ENCODE data around the gene KLHL21. TPM values are rescaled to one million over a fixed set of nuclear protein-coding genes. Genes with fewer than 3 reads are reported as not detected.

KLHL21 gene
- total and polyA plus RNA-seq, 9 of the 15 experiments (the other 6 are each of a cell fraction or from before 2014, with no cell fraction given): 2.1 to 42.1 (median 17.5) TPM

- peaks cover 18 to 22% of the 10 kb centered on the region in 2 experiments; a peak in 4 of 5 replicates for H3K4me1 ChIP-seq (replicated peaks in 1 of 2; ENCODE audit: control insufficient read depth in 2 of 2, insufficient read depth in 2 of 2, low read length in 2 of 2)
- FAIRE-seq: no peak
- in situ Hi-C loops (cut with MboI) (loop anchor here (5.0 kb wide), 1 partner anchor 165 kb away; the partner anchor contains the start of gene ACOT7), intact Hi-C loops (cut with micrococcal nuclease) (no loop called here)
- H3K4me3 ChIP-seq: no peak overlapping the region
- TF ChIP-seq NELFE (IDR thresholded peaks at IDR 0.05; ENCODE audit: insufficient read depth, insufficient read length): no peak
- peak; percentile 46 for TF ChIP-seq RBM25 (IDR thresholded peaks at IDR 0.05; ENCODE audit: low read depth, low read length, severe bottlenecking)
- no peak for TF ChIP-seq RAD51 (IDR thresholded peaks at IDR 0.05; ENCODE audit: borderline replicate concordance, low read depth)
- no peak for TF ChIP-seq SNRNP70 (optimal IDR thresholded peaks at IDR 0.05; ENCODE audit: low read depth, low read length)
- TF ChIP-seq ZNF121 (CRISPR knock-in tag; conservative IDR thresholded peaks at IDR 0.05): peak; percentile 99
- TF ChIP-seq BCOR (IDR thresholded peaks at IDR 0.05): 0 out of 2 replicates have a peak, but pooled peaks have one; percentile 29
- TF ChIP-seq MAX (CRISPR knock-in tag; IDR thresholded peaks at IDR 0.05): no peak
- no peak for TF ChIP-seq ZNF143 (CRISPR knock-in tag; IDR thresholded peaks at IDR 0.05)
- no peak for TF ChIP-seq EP400 (IDR thresholded peaks at IDR 0.05)
- no peak for TF ChIP-seq ELF1 (tag; IDR thresholded peaks at IDR 0.05)
- TF ChIP-seq RHOXF2B (CRISPR knock-in tag; conservative IDR thresholded peaks at IDR 0.05): no peak
- TF ChIP-seq, protein P1, sequence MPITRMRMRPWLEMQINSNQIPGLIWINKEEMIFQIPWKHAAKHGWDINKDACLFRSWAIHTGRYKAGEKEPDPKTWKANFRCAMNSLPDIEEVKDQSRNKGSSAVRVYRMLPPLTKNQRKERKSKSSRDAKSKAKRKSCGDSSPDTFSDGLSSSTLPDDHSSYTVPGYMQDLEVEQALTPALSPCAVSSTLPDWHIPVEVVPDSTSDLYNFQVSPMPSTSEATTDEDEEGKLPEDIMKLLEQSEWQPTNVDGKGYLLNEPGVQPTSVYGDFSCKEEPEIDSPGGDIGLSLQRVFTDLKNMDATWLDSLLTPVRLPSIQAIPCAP (CRISPR knock-in tag; IDR thresholded peaks at IDR 0.05; ENCODE audit: borderline replicate concordance): no peak
- TF ChIP-seq NR4A1 (CRISPR knock-in tag; IDR thresholded peaks at IDR 0.05): no peak
- TF ChIP-seq NR4A1 (tag; IDR thresholded peaks at IDR 0.05): no peak
- ChIA-PET POLR2A (interaction anchor here (0.9 to 2.8 kb wide), 6 partner anchors 10 to 165 kb away, joined by 3 to 26 read pairs (median 4); partner anchors contain the start of genes ACOT7 and ZBTB48), CTCF (ENCODE audit: low intra/inter-chr PET ratio) (no interaction called here)
- no peak overlapping the region for H3K4me2 ChIP-seq (ENCODE audit: insufficient read depth, low read length)
- no peak for DNase-seq (ENCODE audit: extremely low read depth in 1 of 4, low spot score in 3 of 4)
- H4K20me1 ChIP-seq (replicated peaks; ENCODE audit: control insufficient read depth, insufficient read depth, low read length): no peaks in the 10 kb centered on the region; the same call in 1 of the 2 replicates
- no peaks in the 10 kb centered on the region for H3K27me3 ChIP-seq (ENCODE audit: control insufficient read depth in 2 of 2, insufficient read depth in 2 of 2, low read length in 2 of 2)
- no peak overlapping the region for H2AFZ ChIP-seq (ENCODE audit: low read depth, low read length)
- H3K36me3 ChIP-seq (ENCODE audit: control insufficient read depth, insufficient read depth, low read length): peaks cover 4% of the 10 kb centered on the region; the same call in 2 of the 3 replicates
- H3K9me3 ChIP-seq (replicated peaks; ENCODE audit: control insufficient read depth, insufficient read depth, low read depth, low read length): no peaks in the 10 kb centered on the region; the same call in 1 of the 2 replicates
- ATAC-seq: no peak
- no peak overlapping the region for H3K27ac ChIP-seq (ENCODE audit: extremely low read depth, low read depth, low read length)
- no TSS peak for BruUV-seq (replicated peaks)
- peaks cover 18% of the 10 kb centered on the region for H3K79me2 ChIP-seq (ENCODE audit: control insufficient read depth, insufficient read depth, low read length)
- no peaks in the 10 kb centered on the region for H3K9me1 ChIP-seq (ENCODE audit: control insufficient read depth, insufficient read depth, low read length)
- 42% methylated on average over 1 of the region's 1 CpG for WGBS (ENCODE audit: insufficient coverage, low coverage, missing lambda C conversion rate)
- no peak overlapping the region for H3K9ac ChIP-seq (ENCODE audit: insufficient read depth in 1 of 2, low read depth in 2 of 2, low read length in 2 of 2)
Measured at GRCh38 chr1:6557597-6557996, 45.1 kb downstream of the KLHL21 start.
